Mesenchymal stem cell (in vitro differentiated cells and primary cell): Measurements from ENCODE around the gene LRRC28.

Source experiments
- DNase-seq: peaks from one replicate; pipeline ENCODE4 v3.0.0-alpha.2; 2013
- H2AFZ ChIP-seq: one replicate; pipeline ENCODE4 v1.6.1; 2013; ENCODE audit warnings: low read depth, mild to moderate bottlenecking, control low read depth, inconsistent platforms, low read length, moderate library complexity
- H2AK5ac ChIP-seq: 2 replicates; pipeline ENCODE4 v1.6.1; 2013; ENCODE audit warnings: low read length, moderate library complexity, mild to moderate bottlenecking, inconsistent platforms; ENCODE audit not compliant: severe bottlenecking
- H2BK120ac ChIP-seq: one replicate; pipeline ENCODE4 v1.6.1; 2013; ENCODE audit warnings: low read depth, mild to moderate bottlenecking, inconsistent platforms, low read length, moderate library complexity
- H2BK12ac ChIP-seq, 2 experiments: one replicate each; pipeline ENCODE4 v1.6.1; 2013; ENCODE audit warnings: inconsistent platforms in 2 of 2, low read length in 2 of 2, mild to moderate bottlenecking in 2 of 2, moderate library complexity in 2 of 2, control low read depth in 1 of 2
- H2BK15ac ChIP-seq: one replicate; pipeline ENCODE4 v1.6.1; 2013; ENCODE audit warnings: mild to moderate bottlenecking, low read depth, inconsistent platforms; ENCODE audit not compliant: poor library complexity, severe bottlenecking
- H2BK5ac ChIP-seq: 2 replicates; pipeline ENCODE4 v1.6.1; 2013; ENCODE audit warnings: low read depth, mild to moderate bottlenecking, low read length, control low read depth, inconsistent platforms; ENCODE audit not compliant: poor library complexity, severe bottlenecking
- H3K14ac ChIP-seq, 2 experiments: one replicate each; pipeline ENCODE4 v1.6.1; 2013; ENCODE audit warnings: inconsistent platforms in 2 of 2, low read length in 2 of 2, control low read depth in 1 of 2, mild to moderate bottlenecking in 1 of 2, moderate library complexity in 1 of 2
- H3K18ac ChIP-seq, 2 experiments: one replicate each; pipeline ENCODE4 v1.6.1; 2013; ENCODE audit warnings: inconsistent platforms in 2 of 2, low read length in 2 of 2, control low read depth in 1 of 2, low read depth in 1 of 2, mild to moderate bottlenecking in 1 of 2
- H3K23ac ChIP-seq, 2 experiments: one replicate each; pipeline ENCODE4 v1.6.1; 2013; ENCODE audit warnings: inconsistent platforms in 2 of 2, low read length in 2 of 2, mild to moderate bottlenecking in 2 of 2, moderate library complexity in 2 of 2, control low read depth in 1 of 2
- H3K27ac ChIP-seq: 2 replicates; pipeline ENCODE4 v1.5.1; 2013; ENCODE audit warnings: mild to moderate bottlenecking, moderate library complexity, low read length, control low read depth, inconsistent platforms; ENCODE audit not compliant: poor library complexity, severe bottlenecking
- H3K27me3 ChIP-seq, 2 experiments: 2 replicates each; pipeline versions ENCODE4 v1.6.1 to v1.7.0; 2013; ENCODE audit warnings: low read length in 2 of 2, mild to moderate bottlenecking in 2 of 2, moderate library complexity in 2 of 2, control low read depth in 1 of 2, inconsistent platforms in 1 of 2; ENCODE audit not compliant: control insufficient read depth in 1 of 2, insufficient read depth in 1 of 2
- H3K36me3 ChIP-seq, 2 experiments: 2 replicates each; pipeline versions ENCODE4 v1.6.1 to v1.7.0; 2013; ENCODE audit warnings: low read length in 2 of 2, control low read depth in 1 of 2, inconsistent platforms in 1 of 2, low read depth in 1 of 2, mild to moderate bottlenecking in 1 of 2; ENCODE audit not compliant: insufficient read depth in 2 of 2, control insufficient read depth in 1 of 2
- H3K4ac ChIP-seq, 2 experiments: one replicate each; pipeline ENCODE4 v1.6.1; 2013; ENCODE audit warnings: inconsistent platforms in 2 of 2, low read length in 2 of 2, mild to moderate bottlenecking in 2 of 2, moderate library complexity in 2 of 2, control low read depth in 1 of 2, low read depth in 1 of 2
- H3K4me1 ChIP-seq: 2 replicates; pipeline ENCODE4 v1.6.1; 2013; ENCODE audit warnings: low read depth, low read length, control low read depth; ENCODE audit not compliant: control insufficient read depth, insufficient read depth
- H3K4me2 ChIP-seq: 2 replicates; pipeline ENCODE4 v1.6.1; 2013; ENCODE audit warnings: low read length, mild to moderate bottlenecking, inconsistent platforms; ENCODE audit not compliant: poor library complexity, severe bottlenecking
- H3K4me3 ChIP-seq, 2 experiments: 2 replicates each; pipeline versions ENCODE4 v1.5.1 to v1.7.0; 2013; ENCODE audit warnings: low read length in 2 of 2, mild to moderate bottlenecking in 2 of 2, control low read depth in 1 of 2, low read depth in 1 of 2; ENCODE audit not compliant: insufficient read depth in 1 of 2
- H3K79me1 ChIP-seq: replicated peaks from 2 replicates; pipeline ENCODE4 v1.6.1; 2013; ENCODE audit warnings: mild to moderate bottlenecking, control low read depth, low read length, inconsistent platforms; ENCODE audit not compliant: poor library complexity, severe bottlenecking
- H3K9ac ChIP-seq: 2 replicates; pipeline ENCODE4 v1.7.0; 2013; ENCODE audit warnings: mild to moderate bottlenecking, low read length, moderate library complexity
- H3K9me3 ChIP-seq: 2 replicates; pipeline ENCODE4 v1.7.0; 2013; ENCODE audit warnings: mild to moderate bottlenecking, low read length; ENCODE audit not compliant: control insufficient read depth
- H4K8ac ChIP-seq: one replicate; pipeline ENCODE4 v1.6.1; 2013; ENCODE audit warnings: inconsistent platforms, mild to moderate bottlenecking, low read length, moderate library complexity
- H4K91ac ChIP-seq: one replicate; pipeline ENCODE4 v1.6.1; 2013; ENCODE audit warnings: mild to moderate bottlenecking, low read length, inconsistent platforms
- WGBS: methylation state at CpG from one replicate; pipeline ENCODE4 v1.1.7; 2013; ENCODE audit warnings: mixed read lengths; 5-methylcytosine and 5-hydroxymethylcytosine counted together

Gene LRRC28

GRCh38 chr15:99347574-99347973, 96.3 kb downstream of the LRRC28 start:
- Histone ChIP-seq H3K4me2 (no peak overlapping the region), H4K8ac (no peak overlapping the region), H3K18ac (no peak overlapping the region), H3K36me3 (peaks cover 3 to 11% of the 10 kb centered on the region in 2 experiments), H2AK5ac (no peak overlapping the region), H3K9me3 (no peaks in the 10 kb centered on the region), H3K9ac (no peak overlapping the region), H3K79me1 (no peaks in the 10 kb centered on the region), H2BK120ac (no peak overlapping the region), H3K23ac (no peak overlapping the region), H3K14ac (no peak overlapping the region), H3K27me3 (no peaks in the 10 kb centered on the region), H3K27ac (no peak overlapping the region), H2BK12ac (no peak overlapping the region), H3K4me1 (peaks cover 4% of the 10 kb centered on the region), H3K4me3 (no peak overlapping the region), H3K4ac (no peak overlapping the region), H4K91ac (no peak overlapping the region), H2BK15ac (no peak overlapping the region), H2BK5ac (no peak overlapping the region), H2AFZ (no peak overlapping the region)
- DNase-seq, result peak; percentile 26
- 40% methylated on average over 1 of the region's 1 CpG for WGBS

GRCh38 chr15:99348412-99348811, 97.1 kb downstream of the LRRC28 start:
- Histone ChIP-seq H2BK120ac (no peak overlapping the region), H2BK5ac (no peak overlapping the region), H3K9me3 (no peaks in the 10 kb centered on the region), H3K4ac (no peak overlapping the region), H4K91ac (no peak overlapping the region), H3K23ac (no peak overlapping the region), H3K4me1 (peaks cover 4% of the 10 kb centered on the region), H3K36me3 (peaks cover 6 to 19% of the 10 kb centered on the region in 2 experiments), H2BK12ac (no peak overlapping the region), H3K27me3 (no peaks in the 10 kb centered on the region), H3K27ac (no peak overlapping the region), H4K8ac (no peak overlapping the region), H2AFZ (no peak overlapping the region), H3K18ac (no peak overlapping the region), H3K9ac (no peak overlapping the region), H2AK5ac (no peak overlapping the region), H3K4me2 (no peak overlapping the region), H3K14ac (no peak overlapping the region), H2BK15ac (no peak overlapping the region), H3K4me3 (no peak overlapping the region), H3K79me1 (no peaks in the 10 kb centered on the region)
- DNase-seq, result no peak
- 93% methylated on average over 3 of the region's 3 CpGs for WGBS

GRCh38 chr15:99350408-99350807, 99.1 kb downstream of the LRRC28 start:
- Histone ChIP-seq H3K14ac (no peak overlapping the region), H2AK5ac (no peak overlapping the region), H3K23ac (no peak overlapping the region), H3K27me3 (no peaks in the 10 kb centered on the region), H3K4me3 (no peak overlapping the region), H3K9ac (no peak overlapping the region), H3K27ac (no peak overlapping the region), H4K91ac (no peak overlapping the region), H4K8ac (no peak overlapping the region), H2BK120ac (no peak overlapping the region), H3K4me1 (peaks cover 2% of the 10 kb centered on the region), H2BK15ac (no peak overlapping the region), H3K4me2 (no peak overlapping the region), H2BK12ac (no peak overlapping the region), H3K4ac (no peak overlapping the region), H3K79me1 (no peaks in the 10 kb centered on the region), H3K36me3 (peaks cover 3 to 32% of the 10 kb centered on the region in 2 experiments), H3K9me3 (no peaks in the 10 kb centered on the region), H2BK5ac (no peak overlapping the region), H2AFZ (no peak overlapping the region), H3K18ac (no peak overlapping the region)
- DNase-seq, result no peak
- WGBS, result 88% methylated on average over 2 of the region's 3 CpGs

- Histone ChIP-seq H2AFZ (no peak overlapping the region), H3K27ac (no peak overlapping the region), H2BK120ac (no peak overlapping the region), H3K18ac (no peak overlapping the region), H3K4me2 (no peak overlapping the region), H2BK5ac (no peak overlapping the region), H3K23ac (no peak overlapping the region), H4K91ac (no peak overlapping the region), H3K4ac (no peak overlapping the region), H3K9me3 (no peaks in the 10 kb centered on the region), H3K4me1 (no peaks in the 10 kb centered on the region), H3K27me3 (no peaks in the 10 kb centered on the region), H3K79me1 (no peaks in the 10 kb centered on the region), H3K36me3 (peaks cover 4 to 36% of the 10 kb centered on the region in 2 experiments), H2BK12ac (no peak overlapping the region), H2BK15ac (no peak overlapping the region), H4K8ac (no peak overlapping the region), H3K9ac (no peak overlapping the region), H3K4me3 (no peak overlapping the region), H2AK5ac (no peak overlapping the region), H3K14ac (no peak overlapping the region)
- WGBS, result 94% methylated on average over 2 of the region's 2 CpGs
- no peak for DNase-seq
Measured at GRCh38 chr15:99359769-99360168, 108.5 kb downstream of the LRRC28 start.
